ENCODE results near the gene THBS1.

Gene THBS1

GRCh38 chr15:39580485-39581241 is at the start of gene THBS1:
THBS1 (plus strand) TSS chr15:39581079; CDS start chr15:39581858, 779 bp downstream.
- DNase-seq: peak in 1 of 2 experiments; percentile 29

GRCh38 chr15:39534996-39535395 is 45.9 kb upstream of the THBS1 start:
- DNase-seq: no peak

- DNase-seq: no peak
Observed at GRCh38 chr15:39535466-39535865, 45.4 kb upstream of the THBS1 start.

- DNase-seq: no peak
Observed at GRCh38 chr15:39538936-39539335, 41.9 kb upstream of the THBS1 start.

GRCh38 chr15:39539466-39539865 is 41.4 kb upstream of the THBS1 start:
- no peak for DNase-seq

- no peak for DNase-seq
Observed at GRCh38 chr15:39539973-39540558, 40.8 kb upstream of the THBS1 start.

- no peak for DNase-seq
Observed at GRCh38 chr15:39542385-39543065, 38.4 kb upstream of the THBS1 start.

GRCh38 chr15:39543651-39544050 is 37.2 kb upstream of the THBS1 start:
- DNase-seq: no peak

- no peak for DNase-seq
Observed at GRCh38 chr15:39546842-39547241, 34.0 kb upstream of the THBS1 start.

GRCh38 chr15:39548561-39548960 is 32.3 kb upstream of the THBS1 start:
- DNase-seq: no peak

- no peak for DNase-seq
Observed at GRCh38 chr15:39549912-39550311, 31.0 kb upstream of the THBS1 start.

- no peak for DNase-seq
Observed at GRCh38 chr15:39551476-39551875, 29.4 kb upstream of the THBS1 start.

- no peak for DNase-seq
Observed at GRCh38 chr15:39552556-39552955, 28.3 kb upstream of the THBS1 start.

- DNase-seq: no peak
Observed at GRCh38 chr15:39553947-39554693, 26.8 kb upstream of the THBS1 start.

GRCh38 chr15:39554746-39555387 is 26.0 kb upstream of the THBS1 start:
- DNase-seq: no peak

- peak in 1 of 2 experiments; percentile 44 for DNase-seq
Observed at GRCh38 chr15:39555885-39556284, 25.0 kb upstream of the THBS1 start.

- peak; percentile 13 to 64 for DNase-seq
Observed at GRCh38 chr15:39556461-39556860, 24.4 kb upstream of the THBS1 start.

- no peak for DNase-seq
Observed at GRCh38 chr15:39558421-39558820, 22.5 kb upstream of the THBS1 start.

GRCh38 chr15:39564972-39565665 is 15.8 kb upstream of the THBS1 start:
- no peak for DNase-seq

- DNase-seq: no peak
Observed at GRCh38 chr15:39565851-39566250, 15.0 kb upstream of the THBS1 start.

- no peak for DNase-seq
Observed at GRCh38 chr15:39573287-39573686, 7.6 kb upstream of the THBS1 start.

GRCh38 chr15:39573844-39574243 is 7.0 kb upstream of the THBS1 start:
- DNase-seq: no peak
